ENCODE data around the gene APLP1. TPM values are rescaled to one million over a fixed set of nuclear protein-coding genes. Genes with fewer than 3 reads are reported as not detected.

APLP1 gene
- total RNA-seq, 1 experiment from 2014 or later: 11.5 TPM

- CTCF ChIA-PET: no interaction called here
Measured at GRCh38 chr19:35851213-35852028, 17.0 kb upstream of the APLP1 start.

GRCh38 chr19:35852029-35852780 lies 16.2 kb upstream of the APLP1 start, which contains the start of gene NPHS1:
Gene NPHS1, minus strand, starts transcription at chr19:35852504. Its CDS starts 667 bp downstream, at chr19:35851837.
- DNase-seq: no peak
- no peak within 1 kb of the TSS for H3K27ac Mint-ChIP-seq (ENCODE audit: unreplicated experiment)
- peaks cover 8% of the 10 kb centered on the region for H3K4me1 Mint-ChIP-seq (ENCODE audit: low read depth, unreplicated experiment)
- TF ChIP-seq, protein P1, sequence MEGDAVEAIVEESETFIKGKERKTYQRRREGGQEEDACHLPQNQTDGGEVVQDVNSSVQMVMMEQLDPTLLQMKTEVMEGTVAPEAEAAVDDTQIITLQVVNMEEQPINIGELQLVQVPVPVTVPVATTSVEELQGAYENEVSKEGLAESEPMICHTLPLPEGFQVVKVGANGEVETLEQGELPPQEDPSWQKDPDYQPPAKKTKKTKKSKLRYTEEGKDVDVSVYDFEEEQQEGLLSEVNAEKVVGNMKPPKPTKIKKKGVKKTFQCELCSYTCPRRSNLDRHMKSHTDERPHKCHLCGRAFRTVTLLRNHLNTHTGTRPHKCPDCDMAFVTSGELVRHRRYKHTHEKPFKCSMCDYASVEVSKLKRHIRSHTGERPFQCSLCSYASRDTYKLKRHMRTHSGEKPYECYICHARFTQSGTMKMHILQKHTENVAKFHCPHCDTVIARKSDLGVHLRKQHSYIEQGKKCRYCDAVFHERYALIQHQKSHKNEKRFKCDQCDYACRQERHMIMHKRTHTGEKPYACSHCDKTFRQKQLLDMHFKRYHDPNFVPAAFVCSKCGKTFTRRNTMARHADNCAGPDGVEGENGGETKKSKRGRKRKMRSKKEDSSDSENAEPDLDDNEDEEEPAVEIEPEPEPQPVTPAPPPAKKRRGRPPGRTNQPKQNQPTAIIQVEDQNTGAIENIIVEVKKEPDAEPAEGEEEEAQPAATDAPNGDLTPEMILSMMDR (IDR thresholded peaks at IDR 0.05; ENCODE audit: unreplicated experiment): no peak
- intact Hi-C loops (cut with micrococcal nuclease; ENCODE audit: unreplicated experiment): no loop called here
- BruUV-seq (replicated peaks): no TSS peak
- H3K27me3 Mint-ChIP-seq (ENCODE audit: unreplicated experiment): peaks cover 92% of the 10 kb centered on the region
- CTCF ChIA-PET: interaction anchor here (0.9 kb wide), 1 partner anchor 145 kb away, joined by 4 read pairs; no protein-coding TSS in a partner anchor
- no peaks in the 10 kb centered on the region for H3K9me3 Mint-ChIP-seq (ENCODE audit: low read depth, unreplicated experiment)
- H3K36me3 Mint-ChIP-seq (ENCODE audit: insufficient read depth, unreplicated experiment): no peaks in the 10 kb centered on the region
- no peak within 1 kb of the TSS for H3K4me3 Mint-ChIP-seq (ENCODE audit: low read depth, unreplicated experiment)

More at GRCh38 chr19:35851213-35852028, 17.0 kb upstream of the APLP1 start:
- Mint-ChIP-seq H3K4me1 (ENCODE audit: low read depth, unreplicated experiment) (peaks cover 14% of the 10 kb centered on the region), H3K27ac (ENCODE audit: unreplicated experiment) (no peak overlapping the region), H3K27me3 (ENCODE audit: unreplicated experiment) (peaks cover 91% of the 10 kb centered on the region), H3K9me3 (ENCODE audit: low read depth, unreplicated experiment) (no peaks in the 10 kb centered on the region), H3K36me3 (ENCODE audit: insufficient read depth, unreplicated experiment) (peaks cover 2% of the 10 kb centered on the region), H3K4me3 (ENCODE audit: low read depth, unreplicated experiment) (no peak overlapping the region)
- TF ChIP-seq, protein P1 (IDR thresholded peaks at IDR 0.05; ENCODE audit: unreplicated experiment): no peak
- no peak for DNase-seq
- no TSS peak for BruUV-seq (replicated peaks)
- intact Hi-C loops (cut with micrococcal nuclease; ENCODE audit: unreplicated experiment): no loop called here

DNA sequence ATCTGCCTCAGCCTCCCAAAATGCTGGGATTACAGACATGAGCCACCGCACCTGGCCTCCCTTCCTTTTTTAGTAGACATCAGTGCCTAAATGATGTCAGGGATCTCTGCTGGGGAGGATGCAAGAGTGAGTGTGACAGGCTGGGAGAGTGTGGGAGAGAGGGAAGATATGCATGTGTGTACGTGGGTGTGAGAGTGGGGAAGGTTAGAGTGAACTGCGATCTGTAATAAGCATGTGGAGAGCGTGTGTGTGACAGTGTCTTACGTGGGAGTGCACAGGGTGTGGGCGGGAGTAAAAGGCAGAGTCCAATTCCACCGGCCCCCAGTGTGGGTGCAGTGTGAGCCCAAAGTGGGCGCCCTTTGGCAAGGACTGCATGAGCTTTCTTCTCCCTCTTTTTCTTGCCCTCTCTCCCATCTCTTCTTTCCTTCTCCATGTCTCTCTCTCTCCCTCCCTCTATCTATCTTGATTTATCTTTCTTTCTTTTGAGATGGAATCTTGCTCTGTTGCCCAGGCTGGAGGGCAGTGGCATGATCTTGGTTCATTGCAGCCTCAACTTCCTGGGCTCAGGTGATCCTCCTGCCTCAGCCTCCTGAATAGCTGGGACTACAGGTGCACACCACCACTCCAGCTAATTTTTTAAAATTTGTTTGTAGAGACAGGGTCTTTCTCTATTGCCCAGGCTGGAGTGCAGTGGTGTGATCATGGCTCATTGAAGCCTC lies 15.2 kb upstream of the APLP1 start:
- peaks cover 100% of the 10 kb centered on the region for H3K27me3 Mint-ChIP-seq (ENCODE audit: unreplicated experiment)
- no peaks in the 10 kb centered on the region for H3K9me3 Mint-ChIP-seq (ENCODE audit: low read depth, unreplicated experiment)
- intact Hi-C loops (cut with micrococcal nuclease; ENCODE audit: unreplicated experiment): no loop called here
- CTCF ChIA-PET: interaction anchor here (0.6 to 0.9 kb wide), 2 partner anchors 146 to 590 kb away, joined by 3 to 4 read pairs; no protein-coding TSS in a partner anchor
- no TSS peak for BruUV-seq (replicated peaks)
- H3K27ac Mint-ChIP-seq (ENCODE audit: unreplicated experiment): no peak overlapping the region
- no peaks in the 10 kb centered on the region for H3K36me3 Mint-ChIP-seq (ENCODE audit: insufficient read depth, unreplicated experiment)
- H3K4me1 Mint-ChIP-seq (ENCODE audit: low read depth, unreplicated experiment): peaks cover 8% of the 10 kb centered on the region
- TF ChIP-seq, protein P1 (IDR thresholded peaks at IDR 0.05; ENCODE audit: unreplicated experiment): no peak
- no peak for DNase-seq
- H3K4me3 Mint-ChIP-seq (ENCODE audit: low read depth, unreplicated experiment): no peak overlapping the region

DNA sequence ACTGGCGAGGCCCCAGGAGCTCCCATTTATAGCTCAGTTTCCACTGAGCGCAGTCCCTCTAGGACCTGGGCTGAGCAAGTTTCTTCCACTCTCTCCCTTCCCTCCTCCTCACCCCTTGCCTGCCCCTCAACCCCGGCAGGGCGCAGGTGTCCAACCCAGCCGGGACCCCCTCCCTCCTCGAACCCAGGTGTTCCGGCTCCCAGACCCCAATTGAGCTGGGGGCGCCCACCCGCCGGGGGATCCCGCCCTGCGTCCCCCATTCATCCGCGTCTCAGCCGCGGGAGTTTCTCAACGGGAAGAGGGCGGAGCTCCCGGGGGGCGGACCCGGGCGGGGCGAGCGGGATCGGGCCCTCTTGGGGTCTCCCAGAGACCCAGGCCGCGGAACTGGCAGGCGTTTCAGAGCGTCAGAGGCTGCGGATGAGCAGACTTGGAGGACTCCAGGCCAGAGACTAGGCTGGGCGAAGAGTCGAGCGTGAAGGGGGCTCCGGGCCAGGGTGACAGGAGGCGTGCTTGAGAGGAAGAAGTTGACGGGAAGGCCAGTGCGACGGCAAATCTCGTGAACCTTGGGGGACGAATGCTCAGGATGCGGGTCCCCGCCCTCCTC lies 11.7 kb upstream of the APLP1 start, which contains the start of gene KIRREL2:
Gene KIRREL2 (plus strand): TSS at position 366 of the 604 bp plus-strand sequence. CDS start 209 bp downstream, at position 575.
- H3K27me3 Mint-ChIP-seq (ENCODE audit: unreplicated experiment): peaks cover 100% of the 10 kb centered on the region
- CTCF ChIA-PET: interaction anchor here (0.6 to 1.3 kb wide), 5 partner anchors 11 to 543 kb away, joined by 3 to 4 read pairs (median 3); partner anchors contain the start of genes APLP1, PSENEN and U2AF1L4
- H3K4me3 Mint-ChIP-seq (ENCODE audit: low read depth, unreplicated experiment): peak within 1 kb of the TSS; percentile 63
- DNase-seq: peak; percentile 36
- H3K9me3 Mint-ChIP-seq (ENCODE audit: low read depth, unreplicated experiment): no peaks in the 10 kb centered on the region
- TF ChIP-seq, protein P1 (IDR thresholded peaks at IDR 0.05; ENCODE audit: unreplicated experiment): no peak
- peaks cover 5% of the 10 kb centered on the region for H3K36me3 Mint-ChIP-seq (ENCODE audit: insufficient read depth, unreplicated experiment)
- BruUV-seq (replicated peaks): no TSS peak
- intact Hi-C loops (cut with micrococcal nuclease; ENCODE audit: unreplicated experiment): no loop called here
- H3K4me1 Mint-ChIP-seq (ENCODE audit: low read depth, unreplicated experiment): peaks cover 34% of the 10 kb centered on the region
- no peak within 1 kb of the TSS for H3K27ac Mint-ChIP-seq (ENCODE audit: unreplicated experiment)
